Measurements from ENCODE around the gene MFSD11.

GRCh38 chr17:76734080-76734840 is 3.7 kb upstream of the MFSD11 start:
- TF ChIP-seq CTCF (IDR thresholded peaks at IDR 0.05) = no peak
- no peak for TF ChIP-seq POLR2A (IDR thresholded peaks at IDR 0.05)

All from thyroid gland (tissue), 4 donors.